ACC112 (cell line): ENCODE measurements around the gene PRKAR1B.

ENCODE experiments used
- H2AFZ ChIP-seq: fragments of 200-600 bp; sonication (generic); one replicate; pipeline ENCODE4 v1.6.0; 2017; ENCODE audit warnings: antibody characterized with exemption, low read length; ENCODE audit not compliant: unreplicated experiment
- H3K27ac ChIP-seq: fragments of 200-600 bp; sonication (generic); 2 replicates; pipeline ENCODE4 v1.5.1; 2014; ENCODE audit warnings: low read depth, mild to moderate bottlenecking, antibody characterized with exemption, low read length, moderate library complexity
- H3K27me3 ChIP-seq: fragments of 200-600 bp; sonication (generic); 2 replicates; pipeline ENCODE4 v1.6.1; 2014; ENCODE audit warnings: mild to moderate bottlenecking, antibody characterized with exemption, low read length, moderate library complexity, mixed read lengths; ENCODE audit not compliant: insufficient read depth
- H3K36me3 ChIP-seq: fragments of 200-600 bp; sonication (generic); 2 replicates; pipeline ENCODE4 v1.6.1; 2016; ENCODE audit warnings: mild to moderate bottlenecking, antibody characterized with exemption, low read length, moderate library complexity, mixed read lengths; ENCODE audit not compliant: insufficient read depth
- H3K4me1 ChIP-seq: fragments of 200-600 bp; sonication (generic); one replicate; pipeline ENCODE4 v1.6.1; 2016; ENCODE audit warnings: low read length, mixed read lengths; ENCODE audit not compliant: insufficient read depth, unreplicated experiment, control insufficient read depth
- H3K4me3 ChIP-seq: fragments of 200-600 bp; sonication (generic); 2 replicates; pipeline ENCODE4 v1.5.1; 2014; ENCODE audit warnings: mild to moderate bottlenecking, low read depth, low read length
- H3K79me2 ChIP-seq: fragments of 200-600 bp; sonication (generic); one replicate; pipeline ENCODE4 v1.6.0; 2016; ENCODE audit warnings: low read length; ENCODE audit not compliant: control insufficient read depth, unreplicated experiment, insufficient read depth

The PRKAR1B gene

DNA sequence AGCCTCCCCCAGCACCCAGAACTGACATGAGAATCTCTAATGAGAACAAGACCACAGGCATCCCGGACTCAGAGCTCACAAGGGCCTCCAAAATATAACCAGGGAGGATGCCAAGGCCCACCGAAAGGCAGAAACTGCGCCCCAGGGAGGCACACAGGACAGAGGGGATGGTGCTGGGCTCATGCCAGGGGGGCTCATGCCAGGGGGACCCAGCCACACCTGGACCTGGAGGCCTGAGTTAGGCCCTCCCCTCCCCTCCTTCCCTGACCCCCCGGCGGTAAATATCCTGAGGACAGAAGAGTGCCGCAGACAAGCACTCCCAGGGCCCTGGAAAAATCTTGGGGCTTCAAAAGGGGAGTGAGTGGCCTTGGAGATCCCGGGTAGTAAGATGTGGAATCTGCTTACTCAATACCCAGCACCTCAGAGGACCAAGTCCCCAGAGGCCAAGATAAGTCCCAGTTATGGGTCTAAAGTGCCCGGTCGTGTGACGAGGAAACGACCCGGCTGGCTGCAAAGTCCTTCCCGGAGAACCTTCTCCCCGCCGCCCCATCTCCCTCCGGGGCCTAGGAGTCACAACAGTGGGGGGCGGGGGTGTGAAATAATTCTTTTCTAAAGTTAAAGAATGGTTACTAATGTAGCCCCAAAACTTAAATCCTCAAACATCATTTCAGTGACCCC is 219.3 kb downstream of the PRKAR1B start:
- no peak overlapping the region for H3K4me3 ChIP-seq
- H3K36me3 ChIP-seq = no peaks in the 10 kb centered on the region
- H3K27ac ChIP-seq = no peak overlapping the region

DNA sequence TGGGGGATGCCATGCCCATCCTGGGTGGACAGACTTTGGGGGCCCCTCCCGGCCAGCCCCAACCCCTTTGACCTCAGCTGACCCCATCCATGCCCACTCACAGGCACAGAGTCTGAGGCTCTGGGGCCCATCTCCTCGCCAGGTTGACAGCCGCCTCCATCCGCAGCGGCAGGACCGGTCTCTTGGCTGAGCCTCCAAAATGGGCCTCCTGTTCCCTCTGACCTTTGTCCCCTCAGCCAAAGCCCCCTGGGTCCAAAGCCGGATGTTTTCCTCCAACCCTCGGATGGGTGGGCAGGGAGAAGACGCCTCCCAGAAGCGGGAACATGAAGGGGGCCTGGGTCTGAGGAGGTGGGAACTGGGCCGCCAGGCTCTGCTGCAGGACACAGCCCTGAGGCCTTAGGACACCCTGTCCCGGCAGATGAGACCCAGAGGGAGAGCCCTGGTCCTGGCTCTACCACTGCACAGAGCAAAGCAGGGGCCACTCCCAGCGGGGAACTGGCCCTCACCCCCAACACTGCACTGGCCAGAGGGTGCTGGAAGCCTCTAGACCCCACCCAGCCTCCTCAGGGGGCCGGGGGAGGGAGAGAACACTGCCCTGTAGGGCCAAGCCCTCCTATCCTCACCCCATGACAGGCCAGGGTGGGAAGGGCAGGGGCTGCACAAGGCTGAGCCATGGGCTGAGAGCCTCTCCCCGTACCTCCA is 220.0 kb downstream of the PRKAR1B start:
- H2AFZ ChIP-seq = no peak overlapping the region
- no peaks in the 10 kb centered on the region for H3K79me2 ChIP-seq
- no peaks in the 10 kb centered on the region for H3K4me1 ChIP-seq
- no peaks in the 10 kb centered on the region for H3K27me3 ChIP-seq
- no peak overlapping the region for H3K4me3 ChIP-seq
- H3K36me3 ChIP-seq = no peaks in the 10 kb centered on the region
- H3K27ac ChIP-seq = no peak overlapping the region

More for the DNA sequence above, 219.3 kb downstream of the PRKAR1B start:
- H3K4me1 ChIP-seq = no peaks in the 10 kb centered on the region
- H3K27me3 ChIP-seq = no peaks in the 10 kb centered on the region
- H2AFZ ChIP-seq = no peak overlapping the region
- H3K79me2 ChIP-seq = no peaks in the 10 kb centered on the region

DNA sequence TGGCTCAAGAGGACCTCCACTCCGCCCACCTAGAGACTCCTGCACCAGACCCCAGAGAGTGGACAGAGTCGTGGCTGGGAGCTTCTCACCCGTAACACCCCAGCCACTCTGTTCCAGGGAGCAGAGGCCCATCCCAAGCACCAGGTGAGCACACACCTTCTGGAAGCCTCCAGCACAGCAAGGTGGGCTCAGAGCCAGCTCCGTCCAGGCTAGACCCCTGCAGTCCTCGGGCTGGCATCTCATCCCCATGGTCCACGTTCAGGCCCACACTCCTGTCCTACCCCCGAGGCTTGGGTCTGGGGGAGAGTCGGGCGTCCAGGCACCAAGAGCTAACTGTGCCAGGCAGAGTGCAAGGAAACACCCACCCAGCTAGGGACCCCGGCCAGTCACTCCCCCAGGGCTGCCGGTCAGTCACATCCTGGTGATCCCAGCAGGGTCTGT is 220.7 kb downstream of the PRKAR1B start:
- Histone ChIP-seq H3K4me3 (no peak overlapping the region), H3K36me3 (no peaks in the 10 kb centered on the region), H3K27ac (no peak overlapping the region), H2AFZ (no peak overlapping the region), H3K79me2 (no peaks in the 10 kb centered on the region), H3K4me1 (no peaks in the 10 kb centered on the region), H3K27me3 (no peaks in the 10 kb centered on the region)

DNA sequence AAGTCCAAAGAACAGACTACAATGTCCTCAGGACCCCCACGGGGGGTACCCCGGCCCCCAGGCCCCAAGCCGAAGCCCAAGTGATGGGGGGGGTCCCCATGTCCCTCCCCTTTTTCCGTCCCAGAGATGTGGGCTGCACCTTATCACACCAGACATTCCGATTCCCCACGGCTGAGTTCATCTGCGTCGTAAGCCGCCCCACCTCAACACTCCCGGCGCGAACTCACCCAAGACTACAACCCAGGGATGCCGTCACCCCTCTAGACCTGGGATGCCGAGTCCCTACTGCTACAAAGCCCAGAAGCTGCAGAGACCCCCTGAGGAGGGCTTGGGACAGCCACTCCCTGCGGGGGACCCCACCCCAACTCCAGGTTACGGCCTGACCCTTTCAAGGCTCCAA is 221.9 kb downstream of the PRKAR1B start:
- Histone ChIP-seq H3K4me3 (no peak overlapping the region), H2AFZ (no peak overlapping the region), H3K4me1 (no peaks in the 10 kb centered on the region), H3K79me2 (no peaks in the 10 kb centered on the region), H3K36me3 (no peaks in the 10 kb centered on the region), H3K27ac (no peak overlapping the region), H3K27me3 (no peaks in the 10 kb centered on the region)

DNA sequence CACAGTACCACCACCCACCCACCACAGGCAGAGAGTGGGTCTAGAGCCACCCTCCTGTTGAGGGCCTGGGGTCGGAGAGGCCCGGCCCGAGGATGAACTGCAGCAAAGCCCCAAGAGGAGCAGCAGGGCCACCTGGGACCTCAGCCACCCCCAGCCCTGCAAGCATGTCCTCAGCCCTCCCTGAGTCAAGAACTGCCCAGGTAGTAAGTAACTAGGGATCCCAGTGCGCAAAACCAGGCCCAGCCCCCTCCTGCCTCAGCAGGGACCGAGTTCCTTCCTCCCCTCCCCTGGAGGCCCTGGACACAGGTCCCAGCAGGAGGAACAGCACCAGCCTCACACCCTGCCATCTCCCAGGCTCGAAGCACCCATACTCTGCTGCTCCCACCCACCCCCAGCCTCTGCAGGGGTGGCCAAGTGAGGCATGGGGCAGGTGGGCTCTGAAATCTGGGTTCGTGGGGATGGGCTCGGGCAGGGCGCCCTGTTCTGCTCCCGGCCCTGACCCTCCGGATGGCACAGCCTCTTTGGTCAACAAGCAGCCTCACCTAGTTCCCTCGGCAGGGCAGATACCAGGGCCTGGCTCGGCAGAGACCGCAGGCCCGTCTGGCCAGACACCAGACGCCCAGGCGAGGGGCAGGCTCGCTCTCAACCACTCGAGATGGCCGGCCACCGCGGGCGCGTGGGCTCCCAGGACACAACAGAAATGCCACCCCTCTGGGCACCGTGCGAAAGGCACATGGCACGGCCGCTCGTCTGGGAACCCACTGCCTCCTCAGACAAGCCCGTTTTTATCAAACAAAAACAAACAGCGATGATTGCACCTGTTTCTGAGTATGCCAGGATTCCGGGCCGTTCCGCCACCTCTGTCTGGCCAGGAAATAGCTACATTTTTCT is 222.6 kb downstream of the PRKAR1B start:
- Histone ChIP-seq H3K4me3 (no peak overlapping the region), H3K27ac (no peak overlapping the region), H3K4me1 (no peaks in the 10 kb centered on the region), H2AFZ (no peak overlapping the region), H3K36me3 (no peaks in the 10 kb centered on the region), H3K27me3 (no peaks in the 10 kb centered on the region), H3K79me2 (no peaks in the 10 kb centered on the region)

DNA sequence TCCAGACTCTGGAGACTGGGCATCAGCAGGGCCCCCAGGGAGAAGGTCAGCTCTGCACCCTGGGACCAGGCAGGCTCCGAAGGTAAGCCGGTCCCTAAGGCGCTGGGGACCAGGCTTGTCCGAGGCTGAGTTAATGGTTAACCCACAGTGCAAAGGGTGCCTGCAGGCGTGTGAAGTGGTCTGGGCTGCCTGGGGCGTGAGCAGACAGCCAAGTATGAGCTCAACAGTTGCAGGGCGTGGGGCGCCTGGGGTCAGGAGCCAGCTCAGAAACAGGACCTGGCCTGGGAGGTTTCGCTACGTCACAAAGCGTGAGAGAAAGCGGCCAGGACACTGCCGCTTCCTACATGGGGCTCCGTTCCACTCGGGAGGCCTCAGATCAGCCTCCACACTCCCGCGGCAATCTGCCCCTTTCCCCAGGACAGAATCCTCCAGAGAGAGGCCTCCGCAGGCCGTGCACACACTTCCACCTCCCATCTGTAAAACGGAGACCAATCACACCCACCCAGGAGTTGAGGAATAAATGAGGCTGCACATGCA is 223.4 kb downstream of the PRKAR1B start:
- no peak overlapping the region for H2AFZ ChIP-seq
- no peak overlapping the region for H3K4me3 ChIP-seq
- H3K79me2 ChIP-seq = no peaks in the 10 kb centered on the region
- H3K36me3 ChIP-seq = no peaks in the 10 kb centered on the region
- no peaks in the 10 kb centered on the region for H3K4me1 ChIP-seq
- no peak overlapping the region for H3K27ac ChIP-seq
- no peaks in the 10 kb centered on the region for H3K27me3 ChIP-seq

DNA sequence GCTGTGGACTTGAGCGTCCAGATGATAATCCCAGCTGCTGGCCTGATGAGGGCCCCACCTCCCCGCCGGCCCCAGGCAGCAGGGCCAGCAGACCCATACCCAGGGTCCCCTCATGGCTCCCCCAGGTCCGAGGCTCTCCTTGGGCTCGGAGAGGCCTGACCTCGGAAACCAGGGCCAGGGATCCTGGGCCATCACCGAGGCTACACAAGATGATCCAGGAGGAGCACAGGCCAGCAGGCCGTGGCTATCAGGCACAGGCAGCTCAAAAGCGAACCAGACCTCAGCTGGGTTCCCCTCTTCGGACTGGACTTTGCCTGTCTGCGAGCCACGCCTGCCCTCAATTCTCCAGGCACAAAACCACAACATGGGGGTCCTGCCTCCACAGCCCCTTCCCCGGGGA is 224.8 kb downstream of the PRKAR1B start:
- Histone ChIP-seq H3K79me2 (no peaks in the 10 kb centered on the region), H3K4me3 (no peak overlapping the region), H3K27ac (no peak overlapping the region), H2AFZ (no peak overlapping the region), H3K36me3 (no peaks in the 10 kb centered on the region), H3K27me3 (no peaks in the 10 kb centered on the region), H3K4me1 (no peaks in the 10 kb centered on the region)

DNA sequence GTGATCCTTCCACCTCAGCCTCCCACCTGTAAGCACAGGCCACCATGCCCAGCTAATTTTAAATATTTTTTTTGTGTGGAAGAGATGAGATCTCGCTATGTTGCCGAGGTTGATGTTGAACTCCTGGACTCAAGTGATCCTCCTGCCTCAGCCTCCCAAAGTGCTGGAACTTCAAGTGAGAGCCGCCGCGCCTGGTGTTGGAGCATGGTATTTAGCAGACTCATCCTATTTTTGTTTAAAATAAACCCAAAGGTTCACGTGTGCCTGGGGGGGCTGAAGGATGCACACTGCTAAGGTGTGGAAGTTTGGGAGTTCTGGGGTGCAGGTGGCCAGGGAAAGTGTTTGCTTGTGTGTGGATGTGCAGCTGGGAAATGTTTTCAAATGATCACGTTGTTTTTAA is 225.6 kb downstream of the PRKAR1B start:
- Histone ChIP-seq H3K4me3 (no peak overlapping the region), H2AFZ (no peak overlapping the region), H3K36me3 (no peaks in the 10 kb centered on the region), H3K27me3 (no peaks in the 10 kb centered on the region), H3K79me2 (no peaks in the 10 kb centered on the region), H3K4me1 (no peaks in the 10 kb centered on the region), H3K27ac (no peak overlapping the region)

DNA sequence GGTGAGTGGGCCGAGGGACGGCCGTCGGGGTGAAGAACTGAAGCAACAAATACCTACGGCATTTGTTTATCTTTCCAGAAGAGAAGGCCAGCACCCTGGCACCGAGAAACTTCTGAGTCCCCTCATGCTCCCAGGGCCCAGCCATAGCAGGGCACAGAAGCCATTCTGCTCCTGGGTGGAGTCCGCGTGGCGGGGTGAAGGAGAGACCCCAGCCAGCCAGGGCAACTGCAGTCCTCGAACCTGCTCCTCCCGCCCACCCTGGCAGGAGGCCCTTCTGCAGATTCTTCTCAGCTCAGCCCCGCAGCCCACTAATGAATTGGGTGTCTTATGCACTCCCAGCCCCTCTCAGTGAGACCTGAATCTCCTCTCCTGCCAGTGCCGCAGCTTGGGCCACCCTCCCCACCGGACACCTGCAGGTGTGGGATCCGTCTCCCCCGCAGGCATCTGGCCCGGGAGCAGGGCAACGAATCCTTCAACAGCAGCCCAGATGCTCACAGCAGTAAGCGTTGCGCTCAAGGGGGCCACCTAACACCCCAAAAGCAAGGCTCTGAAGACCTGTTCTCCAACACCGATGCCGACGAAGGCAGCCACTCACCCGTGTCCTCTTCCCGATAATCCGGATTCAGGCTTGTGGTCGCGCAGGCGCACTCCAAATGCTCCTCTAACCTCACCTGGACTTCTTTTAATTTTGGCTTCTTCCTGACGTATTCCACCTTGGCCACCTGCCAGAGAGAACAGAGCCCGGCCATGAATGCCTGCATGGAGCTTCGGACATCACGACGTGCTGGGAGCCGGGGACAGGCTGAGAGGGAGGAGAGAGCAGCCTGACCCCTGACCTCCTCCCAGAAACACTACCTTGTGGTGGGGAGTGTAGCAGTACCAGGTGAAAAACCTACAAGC is 226.3 kb downstream of the PRKAR1B start:
- Histone ChIP-seq H3K4me3 (no peak overlapping the region), H3K4me1 (no peaks in the 10 kb centered on the region), H3K79me2 (no peaks in the 10 kb centered on the region), H3K27me3 (no peaks in the 10 kb centered on the region), H3K27ac (no peak overlapping the region), H3K36me3 (no peaks in the 10 kb centered on the region), H2AFZ (no peak overlapping the region)
